T1000 (cell line): ENCODE results near the gene C2orf81.
"Not testable (repeated sequence)": the region's sequence is repeated elsewhere in the genome, so short reads cannot be mapped to it uniquely, and the experiment has no call there.

ENCODE experiments used
- DNase-seq: peaks from one replicate; lab custom pipeline; 2025; ENCODE audit warnings: mixed read lengths; lab: John Stamatoyannopoulos, UW

The C2orf81 gene

DNA sequence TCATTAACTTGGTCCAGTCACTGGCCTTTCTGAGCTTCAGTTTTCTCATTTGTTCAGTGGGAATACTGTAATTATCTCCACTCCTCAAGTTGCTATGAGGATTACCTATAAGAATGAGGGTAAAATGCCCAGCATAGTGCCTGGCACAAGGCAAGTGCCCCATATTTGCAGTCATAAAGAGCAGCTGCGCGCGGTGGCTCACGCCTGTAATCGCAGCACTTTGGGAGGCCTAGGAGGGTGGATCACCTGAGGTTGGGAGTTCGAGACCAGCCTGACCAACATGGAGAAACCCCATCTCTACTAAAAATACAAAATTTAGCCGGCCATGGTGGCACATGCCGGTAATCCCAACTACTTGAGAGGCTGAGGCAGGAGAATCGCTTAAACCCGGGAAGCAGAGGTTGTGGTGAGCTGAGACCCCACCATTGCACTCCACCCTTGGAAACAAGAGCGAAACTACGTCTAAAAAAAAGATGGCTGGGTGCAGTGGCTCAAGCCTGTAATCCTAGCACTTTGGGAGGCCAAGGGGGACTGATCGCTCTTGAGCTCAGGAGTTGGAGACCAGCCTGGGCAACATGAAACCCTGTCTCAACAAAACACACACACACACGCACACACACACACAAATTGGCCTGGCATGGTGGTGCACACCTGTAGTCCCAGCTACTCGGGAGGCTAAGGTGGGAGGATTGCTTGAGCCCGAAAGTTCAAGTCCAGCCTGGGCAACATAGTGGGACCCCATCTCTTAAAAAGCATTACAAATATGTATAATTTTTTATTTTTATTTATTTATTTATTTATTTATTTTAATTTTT is 21.3 kb upstream of the C2orf81 start:
- not testable (repeated sequence) for DNase-seq

- DNase-seq, result no peak
Observed at GRCh38 chr2:74441690-74442482, 20.5 kb upstream of the C2orf81 start, which contains the start of gene RTKN. RTKN (minus strand) TSS chr2:74441937; CDS start chr2:74441816, 121 bp downstream.

DNA sequence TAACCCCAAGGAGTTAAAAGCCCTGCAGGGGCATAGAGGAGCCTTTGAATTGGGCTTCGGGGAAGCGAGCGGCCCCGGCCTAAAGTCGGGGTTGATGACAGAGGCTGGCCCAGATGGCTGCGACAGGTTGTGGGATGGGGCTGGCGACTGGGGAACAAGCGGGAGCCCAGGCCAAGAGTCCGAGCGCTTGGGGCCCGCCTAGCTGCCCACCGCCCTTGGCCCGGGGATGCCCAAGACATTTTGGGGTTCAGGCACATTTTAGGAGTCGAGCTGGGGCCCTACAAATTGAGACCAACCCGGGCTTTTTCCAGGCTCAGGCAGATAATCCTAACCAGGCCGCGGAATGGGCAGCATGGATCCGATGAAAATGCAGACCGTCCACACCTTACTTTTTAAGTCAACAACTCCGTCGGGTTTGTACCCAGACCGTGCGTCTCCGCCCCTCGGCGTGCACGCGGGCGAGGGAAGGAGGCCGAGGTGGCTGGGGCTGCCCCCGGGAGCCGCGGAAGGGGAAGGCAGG is 19.8 kb upstream of the C2orf81 start:
- no peak for DNase-seq

DNA sequence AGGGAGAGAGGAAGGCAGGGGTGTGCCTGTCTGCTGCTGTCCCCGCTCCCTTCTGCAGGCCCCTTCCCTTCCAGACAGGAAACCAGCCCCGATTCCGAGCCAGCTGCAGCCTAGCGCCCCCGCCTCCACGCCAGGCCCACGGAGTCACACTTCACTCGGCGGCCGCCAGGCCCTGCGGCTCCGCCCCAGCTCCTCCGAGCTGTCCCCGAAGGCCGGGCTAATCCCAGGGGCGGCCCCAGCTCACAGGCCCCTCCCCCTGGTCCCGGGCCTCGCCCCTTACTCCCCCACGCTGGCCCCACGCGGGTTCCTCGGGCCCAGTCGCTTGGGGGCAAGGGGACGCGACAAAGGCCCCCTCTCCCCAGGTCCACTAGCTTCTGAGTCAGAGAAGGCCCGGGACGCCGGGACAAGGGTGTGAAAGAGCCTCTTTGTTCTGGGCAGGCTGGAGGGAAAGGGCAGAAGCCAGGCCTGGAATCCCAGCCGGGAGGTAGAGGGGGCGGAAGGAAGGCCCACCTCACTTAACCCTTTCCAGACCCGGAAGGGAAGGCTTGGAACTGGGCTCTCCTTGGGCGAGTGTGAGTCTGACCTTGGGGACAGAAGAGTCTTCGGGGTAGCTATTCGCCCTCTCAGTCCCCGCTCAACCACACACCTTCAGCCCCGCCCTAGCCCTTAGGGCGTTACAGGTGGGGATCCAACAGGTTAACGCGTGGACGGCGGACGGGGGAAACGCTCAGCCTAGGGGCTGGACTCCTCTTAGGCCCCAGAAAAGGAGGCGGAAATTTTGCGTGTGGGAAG is 19.2 kb upstream of the C2orf81 start:
- DNase-seq, result peak; percentile 79

DNA sequence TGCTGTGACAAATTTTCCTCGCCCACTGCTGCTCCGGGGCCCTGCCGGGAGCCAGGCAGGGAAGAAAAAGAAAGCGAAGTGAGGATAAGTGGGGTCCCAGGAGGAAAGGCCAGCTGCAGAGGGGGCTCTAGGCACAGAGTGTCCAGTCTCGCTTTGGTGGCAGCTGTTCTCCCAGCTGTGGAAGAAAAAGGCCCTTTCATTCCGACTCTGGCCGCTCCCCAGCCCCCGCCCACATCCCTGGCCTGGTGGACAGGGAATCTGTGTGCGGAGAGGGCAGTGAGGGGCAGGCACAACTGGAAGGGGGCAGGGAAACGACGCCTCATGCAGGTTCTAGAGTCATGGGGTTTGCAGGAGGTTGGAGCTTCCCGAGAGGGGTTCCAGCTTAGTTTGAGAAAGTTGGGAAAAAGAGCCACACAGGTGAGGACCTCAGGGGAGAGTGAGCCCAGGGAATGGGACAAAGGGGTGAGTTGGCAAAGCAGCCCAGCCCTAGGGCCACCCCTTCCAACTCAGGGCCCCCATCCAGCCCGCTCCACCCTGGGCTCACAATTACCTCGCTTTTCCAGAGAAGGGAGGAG is 18.5 kb upstream of the C2orf81 start:
- DNase-seq, result no peak

DNA sequence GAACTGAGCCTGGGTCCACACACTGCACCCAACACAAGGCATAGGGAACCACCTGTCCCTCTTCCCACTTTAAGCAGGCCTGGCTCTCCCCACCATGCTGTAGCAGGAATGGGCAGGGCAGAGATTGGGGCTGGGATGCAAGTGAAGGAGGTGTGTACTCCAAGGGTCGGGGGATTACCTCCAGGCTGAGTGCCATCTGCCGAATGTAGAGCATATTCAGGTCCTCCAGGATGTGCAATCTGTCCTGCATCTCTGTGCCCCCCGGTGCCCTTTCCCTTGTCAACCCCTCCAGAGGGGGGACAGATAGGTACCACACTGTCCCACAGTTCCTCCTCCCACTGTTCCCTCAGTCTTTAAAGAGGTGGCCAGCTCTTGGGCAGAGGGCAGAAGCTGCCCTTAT is 18.0 kb upstream of the C2orf81 start:
- no peak for DNase-seq

DNA sequence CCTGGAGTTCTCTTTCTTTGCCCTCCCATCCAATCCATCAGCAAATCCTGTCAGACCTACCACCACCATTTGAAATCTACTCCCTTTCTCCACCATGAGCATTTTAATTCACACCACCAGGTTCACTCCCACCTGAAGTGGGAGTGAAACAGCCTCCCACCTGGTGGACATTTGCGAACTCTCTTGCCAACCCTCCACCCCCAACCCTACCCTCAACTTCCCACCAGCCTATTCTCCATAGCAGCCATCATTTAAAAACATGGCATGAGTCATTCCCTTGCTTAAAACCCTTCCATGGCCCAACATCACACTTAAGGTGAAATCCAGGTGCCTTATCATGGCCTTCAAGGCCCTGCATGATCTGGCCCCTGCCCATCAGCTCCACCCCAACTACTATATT is 16.8 kb upstream of the C2orf81 start:
- no peak for DNase-seq

- no peak for DNase-seq
Observed at GRCh38 chr2:74436848-74437695, 15.7 kb upstream of the C2orf81 start.

DNA sequence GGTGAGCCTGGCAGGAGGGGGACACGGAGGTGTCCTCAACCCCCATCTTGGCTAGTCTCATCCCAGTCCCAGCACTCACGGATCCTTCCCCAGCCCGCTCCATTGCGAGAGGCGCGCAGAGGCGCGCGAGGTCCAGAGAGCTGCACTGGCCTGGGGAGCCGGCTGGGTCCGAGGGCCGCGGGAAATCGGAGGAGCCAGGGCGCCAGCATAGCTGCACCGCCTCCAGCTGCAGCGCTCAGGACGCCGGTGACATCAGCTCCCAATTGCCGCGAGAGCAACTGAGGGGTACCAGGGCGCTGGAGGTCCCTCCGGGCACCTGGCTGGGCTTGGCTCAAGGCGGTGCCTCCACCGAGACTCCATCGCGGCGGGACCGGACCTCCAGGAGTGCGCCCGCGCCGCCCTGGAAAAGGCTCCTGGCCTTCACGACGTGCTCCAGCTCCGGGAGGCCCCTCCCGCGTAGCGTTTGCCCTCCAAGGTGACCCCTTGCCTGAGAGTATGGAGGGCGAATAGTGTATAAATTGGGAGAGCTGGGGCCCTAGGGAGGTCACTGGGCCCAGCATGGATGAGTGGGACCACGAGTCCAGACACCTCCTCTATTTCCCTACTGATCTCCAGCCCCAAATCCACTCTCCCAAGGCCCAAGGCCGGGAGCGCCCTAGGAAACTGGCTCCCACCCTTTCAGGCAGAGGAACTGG is 14.8 kb upstream of the C2orf81 start:
- DNase-seq, result no peak

DNA sequence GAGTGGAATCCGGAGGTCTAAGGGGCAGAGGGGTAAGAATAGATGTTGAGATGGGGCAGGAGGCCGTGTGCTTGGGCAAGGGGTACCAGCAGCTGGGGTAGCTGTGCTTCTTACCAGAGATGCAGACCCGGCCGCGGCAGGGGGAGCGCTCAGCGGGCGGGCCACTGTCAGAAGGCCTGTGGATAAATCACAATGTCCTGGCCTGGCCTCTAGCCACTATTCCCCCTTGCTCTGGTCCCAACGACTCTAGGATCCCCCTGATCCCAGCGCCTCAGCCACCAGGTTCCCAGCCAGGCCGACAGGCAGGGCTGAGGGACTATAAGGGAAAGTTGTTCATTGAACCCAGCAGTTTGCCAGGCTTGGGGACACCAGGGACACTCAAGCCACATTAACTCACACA is 9.1 kb upstream of the C2orf81 start:
- no peak for DNase-seq

DNA sequence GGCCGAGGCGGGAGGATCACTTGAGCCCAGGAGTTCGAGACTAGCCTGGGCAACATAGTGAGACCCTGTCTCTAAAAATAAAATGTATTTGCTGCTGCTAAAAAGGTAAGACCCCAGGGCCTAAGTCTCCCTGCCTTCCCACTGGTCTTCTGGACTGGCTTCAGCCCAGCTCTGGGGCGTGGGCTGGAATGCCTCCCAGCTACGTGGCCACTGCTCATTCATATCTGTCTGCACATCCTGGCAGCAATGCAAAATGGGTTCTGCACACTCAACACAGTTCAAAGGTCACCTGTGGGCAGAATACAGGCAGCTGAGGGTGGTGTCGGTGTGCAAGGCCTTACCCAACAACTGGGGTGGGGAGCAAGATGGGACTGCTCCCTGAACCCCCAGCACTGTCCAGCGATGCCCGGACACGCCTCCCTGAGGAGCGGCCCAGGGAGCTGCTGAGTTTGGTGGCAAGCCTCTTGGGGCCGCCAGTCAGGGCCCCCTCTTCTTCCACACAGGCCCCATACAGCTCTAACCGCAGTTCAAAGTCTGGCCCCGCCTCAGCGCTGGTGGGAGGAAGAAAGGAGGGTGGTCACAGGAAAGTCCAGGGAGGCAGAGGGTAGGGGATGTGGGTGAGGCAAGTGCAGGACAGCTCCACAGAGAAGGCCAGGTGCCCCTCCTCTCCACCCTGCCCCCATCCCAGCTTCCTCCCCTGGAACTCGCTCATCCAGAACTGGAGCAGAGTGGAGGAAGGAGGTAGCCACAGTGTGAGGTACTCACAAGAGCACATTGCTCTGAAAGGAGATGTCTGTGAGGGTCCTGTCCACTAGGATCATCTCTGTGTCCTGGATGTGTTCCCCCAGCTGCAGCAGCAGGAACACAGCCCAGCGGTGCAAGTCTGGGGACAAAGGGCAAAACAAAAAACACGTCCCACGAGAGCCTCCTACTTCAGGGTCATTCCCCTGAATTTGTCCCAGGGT is 8.3 kb upstream of the C2orf81 start:
- DNase-seq, result no peak

DNA sequence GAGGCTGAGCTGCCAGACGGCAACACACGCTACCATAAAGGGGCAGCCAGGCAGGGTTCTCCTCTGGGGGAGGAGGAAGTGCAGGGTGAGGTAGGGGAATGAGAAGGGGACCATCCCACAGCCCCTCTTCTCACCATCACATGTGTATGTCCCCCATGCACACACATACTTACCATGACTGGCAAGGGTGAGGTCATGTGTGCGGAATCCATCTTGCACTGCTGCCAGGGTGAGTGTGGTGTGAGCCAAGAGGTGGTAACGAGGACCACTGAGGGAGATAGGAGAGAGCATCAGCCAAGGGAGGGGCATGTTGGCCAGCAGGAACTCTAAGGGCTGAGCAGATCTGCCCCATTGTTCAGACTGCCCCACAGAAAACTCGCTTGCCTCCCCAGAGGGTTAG is 7.3 kb upstream of the C2orf81 start:
- no peak for DNase-seq

DNA sequence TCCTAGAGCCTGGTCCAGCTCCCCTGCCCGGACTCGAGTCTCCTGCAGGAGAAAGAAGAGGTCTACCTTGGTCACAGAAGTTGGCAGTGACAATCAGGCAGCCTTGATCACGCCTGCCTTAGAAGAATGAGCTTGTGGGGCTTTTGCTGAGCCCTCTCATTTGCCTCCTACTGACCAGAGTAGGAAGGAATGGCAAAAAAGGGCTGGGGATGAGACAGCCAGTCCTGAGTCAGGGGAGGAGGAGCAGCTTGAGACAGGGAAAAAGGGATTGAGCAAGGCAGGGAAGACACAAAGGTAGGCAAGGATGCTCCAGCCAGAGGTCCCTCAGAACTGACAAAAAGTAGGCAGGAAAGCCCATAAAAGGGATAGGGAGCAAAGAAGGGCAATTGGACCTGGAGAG is 6.1 kb upstream of the C2orf81 start:
- DNase-seq, result no peak

GRCh38 chr2:74426181-74426758 is 4.9 kb upstream of the C2orf81 start:
- DNase-seq, result no peak

GRCh38 chr2:74425523-74425922 is 4.1 kb upstream of the C2orf81 start:
- no peak for DNase-seq

DNA sequence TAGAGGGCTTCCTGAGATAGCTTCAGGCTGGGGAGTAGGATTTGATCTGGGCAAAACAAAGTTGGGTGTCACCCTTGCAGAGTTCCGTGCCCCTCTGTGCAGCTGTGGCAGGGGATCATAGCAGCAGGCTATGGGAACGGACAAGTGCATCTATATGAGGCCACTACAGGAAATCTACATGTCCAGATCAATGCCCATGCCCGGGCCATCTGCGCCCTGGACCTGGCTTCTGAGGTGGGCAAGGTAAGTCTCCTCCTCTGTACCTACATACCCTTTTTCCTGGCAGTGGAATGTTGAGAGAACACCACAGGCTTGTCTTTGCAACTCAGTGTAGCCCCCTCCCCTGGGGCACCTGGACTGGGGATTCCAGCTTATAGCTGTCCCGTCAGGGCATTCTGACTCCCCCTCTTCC is 3.6 kb upstream of the C2orf81 start:
- no peak for DNase-seq

GRCh38 chr2:74424139-74424992 is 2.9 kb upstream of the C2orf81 start:
- DNase-seq, result no peak
